GM18517 (cell line): ENCODE data around the gene ZNF366.
"Not testable (repeated sequence)": the region's sequence is repeated elsewhere in the genome, so short reads cannot be mapped to it uniquely, and the experiment has no call there.

Experiments used
- ATAC-seq: cut with Tn5 transposase; IDR thresholded peaks from one replicate; pipeline ENCODE4 v1.9.1; 2021; ENCODE audit warnings: mild to moderate bottlenecking, moderate library complexity; ENCODE audit not compliant: unreplicated experiment

The ZNF366 gene

DNA sequence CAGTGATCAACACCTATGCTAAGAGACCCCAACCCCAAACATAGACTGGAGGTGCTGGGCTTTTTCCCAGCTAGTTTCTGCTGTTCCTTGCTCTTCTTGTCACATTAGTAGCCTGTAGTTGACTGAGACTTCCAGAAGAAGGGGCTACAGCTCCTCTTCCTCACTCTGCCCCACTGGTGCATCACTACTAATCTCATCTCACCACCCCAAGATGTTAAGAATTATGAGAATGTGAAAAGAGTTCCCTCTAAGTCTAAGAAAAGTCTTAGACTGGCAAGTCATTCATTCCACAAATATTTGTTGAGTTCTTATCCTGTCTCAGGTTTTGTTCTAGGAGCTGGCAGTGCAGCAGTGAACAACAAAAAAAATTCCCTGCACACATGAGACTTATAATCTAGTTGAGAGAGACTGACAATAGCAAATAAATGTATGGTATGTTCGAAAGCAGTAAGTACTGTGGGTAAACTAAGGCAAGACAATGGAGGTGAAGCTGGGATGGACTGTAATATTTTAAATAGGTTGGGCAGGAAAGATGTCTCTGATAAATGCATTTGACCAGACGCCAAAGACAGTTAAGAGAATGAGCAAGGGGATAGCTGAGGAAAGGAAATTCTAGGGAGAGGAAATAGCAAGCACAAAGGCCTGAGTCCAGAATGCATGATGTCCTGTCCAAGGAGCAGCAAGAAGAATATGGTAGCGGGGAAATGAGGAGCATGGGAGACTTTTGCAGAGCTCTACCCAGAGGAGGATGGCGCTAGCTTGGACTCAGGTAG lies 94.7 kb downstream of the ZNF366 start:
- no peak for ATAC-seq

DNA sequence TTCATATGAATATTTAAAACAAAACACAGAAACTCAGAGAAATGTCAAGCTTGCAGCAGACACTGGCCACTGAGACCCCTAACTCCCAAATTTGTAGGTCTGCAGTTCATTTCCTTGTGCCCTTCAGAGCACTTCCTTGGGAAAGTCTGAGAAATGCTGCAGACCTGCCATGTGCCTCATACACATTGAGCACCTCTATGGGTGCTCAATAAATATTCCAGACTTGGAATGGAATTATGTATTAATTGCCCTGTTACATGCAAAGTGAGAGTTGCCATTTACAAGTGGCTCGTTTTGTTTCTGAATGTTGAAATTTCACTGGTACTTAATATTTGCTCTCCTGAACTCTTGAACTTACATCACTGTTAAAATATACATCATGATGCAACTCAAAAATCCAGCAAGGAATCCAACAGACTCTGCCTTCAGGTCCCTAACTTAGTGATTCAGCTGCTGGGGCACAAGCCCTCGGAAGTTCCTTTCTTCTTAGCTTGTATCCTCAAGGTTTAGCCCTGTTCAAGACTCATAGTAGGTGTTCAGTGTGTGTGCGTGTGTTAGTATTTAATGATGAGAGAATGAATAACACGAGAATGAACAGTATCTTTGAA lies 96.4 kb downstream of the ZNF366 start:
- ATAC-seq: no peak

DNA sequence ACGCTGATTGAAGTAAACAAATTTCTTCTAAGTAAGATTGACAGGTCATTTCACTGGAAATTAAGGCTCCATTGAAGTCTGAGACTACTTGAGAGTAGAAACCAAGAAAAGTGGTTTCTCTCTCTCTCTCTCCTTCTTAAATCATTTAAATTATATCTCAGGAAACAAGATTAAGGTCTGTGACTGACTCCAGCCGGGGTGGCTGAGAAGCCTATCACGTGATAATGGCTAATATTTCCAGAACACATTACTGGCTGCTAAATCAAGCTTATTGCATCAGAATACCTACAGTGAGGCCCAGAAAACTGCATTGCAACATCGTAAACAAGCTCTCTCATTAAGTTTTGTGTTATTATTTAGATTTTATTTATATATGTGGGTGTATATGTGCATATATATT lies 98.6 kb downstream of the ZNF366 start:
- ATAC-seq: no peak

DNA sequence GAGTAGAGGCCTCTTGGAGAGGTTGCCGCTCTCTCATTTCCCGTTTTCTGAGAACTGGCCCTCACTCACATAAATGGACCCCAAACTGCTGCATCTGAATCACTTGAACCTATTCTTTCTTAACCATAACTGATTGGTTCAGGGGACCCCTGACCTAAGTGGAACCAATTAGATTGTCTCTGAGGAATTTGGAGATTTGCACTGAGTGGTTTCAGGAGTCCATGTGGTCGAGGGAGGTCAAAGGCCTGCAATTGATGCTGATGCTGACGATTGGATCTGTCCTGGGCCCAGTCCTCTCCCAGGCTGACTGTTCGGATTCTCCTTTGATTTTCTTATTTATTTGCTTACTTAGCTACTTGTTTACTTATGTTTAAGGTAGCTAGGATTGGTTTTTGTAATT lies 99.1 kb downstream of the ZNF366 start:
- no peak for ATAC-seq

DNA sequence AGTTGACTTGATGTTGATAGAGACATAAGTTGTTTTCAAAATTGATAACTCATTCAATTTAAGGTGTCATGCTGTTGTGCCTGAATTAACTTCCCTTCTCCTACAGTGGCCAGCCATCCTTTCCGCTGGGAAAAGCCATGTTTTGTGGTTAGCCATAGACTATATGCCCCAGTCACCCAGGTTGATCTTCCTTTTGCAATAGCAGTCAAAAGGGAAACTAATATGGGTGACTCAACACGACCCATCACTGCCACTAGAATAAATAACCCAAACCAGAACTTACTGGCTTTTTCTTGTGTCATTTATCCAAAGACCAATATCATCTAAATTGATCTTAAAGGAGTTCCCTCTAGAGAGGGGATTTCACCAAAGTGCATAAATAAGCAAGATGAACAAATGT lies 99.7 kb downstream of the ZNF366 start:
- ATAC-seq: no peak

DNA sequence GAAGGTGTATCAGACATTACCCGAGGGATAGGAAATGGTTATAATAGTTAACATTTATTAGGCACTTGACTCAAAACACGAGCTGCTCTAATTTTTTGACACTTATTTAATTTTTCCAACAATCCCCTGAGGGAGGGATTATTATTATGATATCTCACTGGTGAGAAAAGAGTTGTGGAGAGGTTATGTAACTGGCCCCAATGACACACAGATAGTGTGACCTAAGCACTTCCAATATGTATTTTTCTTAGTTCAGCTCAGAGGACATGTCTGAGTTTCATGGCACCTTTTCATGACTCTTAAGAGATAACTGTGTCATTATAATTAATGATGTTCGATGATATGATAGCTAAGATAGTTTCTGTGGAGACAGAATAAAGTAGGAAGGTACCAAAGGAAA lies 100.1 kb downstream of the ZNF366 start:
- ATAC-seq: no peak

DNA sequence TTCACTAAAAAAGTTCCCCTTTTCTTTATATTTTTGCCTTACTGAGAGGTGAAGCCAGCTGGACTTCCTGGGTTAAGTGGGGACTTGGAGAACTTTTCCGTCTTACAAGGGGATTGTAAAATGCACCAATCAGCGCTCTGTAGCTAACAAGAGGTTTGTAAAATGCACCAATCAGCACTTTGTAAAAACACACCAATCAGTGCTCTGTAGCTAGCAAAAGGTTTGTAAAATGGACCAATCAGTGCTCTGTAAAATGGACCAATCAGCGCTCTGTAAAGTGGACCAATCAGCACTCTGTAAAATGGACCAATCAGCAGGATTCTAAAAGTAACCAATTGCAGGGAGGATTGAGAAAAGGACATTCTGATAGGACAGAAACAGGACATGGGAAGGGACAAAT lies 102.4 kb downstream of the ZNF366 start:
- not testable (repeated sequence) for ATAC-seq

DNA sequence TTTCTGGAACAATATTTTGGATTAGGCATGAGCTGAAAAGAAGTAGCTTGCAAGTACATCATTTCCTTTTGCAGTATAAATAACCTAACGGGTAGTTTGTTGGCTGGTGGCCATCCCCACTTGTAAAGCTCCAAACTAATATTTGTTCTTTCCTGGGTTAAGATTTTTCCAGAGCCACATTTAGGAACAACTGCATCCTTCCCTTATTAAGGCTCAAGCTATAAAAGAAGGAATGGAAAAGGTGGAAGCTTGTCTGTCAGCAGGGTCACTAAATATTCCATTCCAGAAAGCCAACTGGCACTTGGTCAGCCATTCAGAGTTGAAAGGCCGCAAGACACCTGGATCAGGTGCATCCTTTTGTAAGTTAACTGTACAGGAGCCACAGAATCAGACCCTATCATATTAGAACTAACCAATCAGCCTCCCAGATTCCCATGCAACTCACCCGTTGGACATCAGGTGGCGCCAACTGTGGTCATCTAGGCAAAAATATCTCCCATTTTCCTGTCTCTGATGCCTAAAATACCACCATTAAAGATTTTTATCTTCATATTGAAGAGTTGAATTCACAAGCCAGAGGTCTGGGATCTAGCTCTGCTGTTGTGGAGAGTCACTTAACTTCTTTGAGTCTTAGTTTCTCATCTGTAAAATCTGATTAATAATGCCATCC lies 104.1 kb downstream of the ZNF366 start:
- no peak for ATAC-seq

DNA sequence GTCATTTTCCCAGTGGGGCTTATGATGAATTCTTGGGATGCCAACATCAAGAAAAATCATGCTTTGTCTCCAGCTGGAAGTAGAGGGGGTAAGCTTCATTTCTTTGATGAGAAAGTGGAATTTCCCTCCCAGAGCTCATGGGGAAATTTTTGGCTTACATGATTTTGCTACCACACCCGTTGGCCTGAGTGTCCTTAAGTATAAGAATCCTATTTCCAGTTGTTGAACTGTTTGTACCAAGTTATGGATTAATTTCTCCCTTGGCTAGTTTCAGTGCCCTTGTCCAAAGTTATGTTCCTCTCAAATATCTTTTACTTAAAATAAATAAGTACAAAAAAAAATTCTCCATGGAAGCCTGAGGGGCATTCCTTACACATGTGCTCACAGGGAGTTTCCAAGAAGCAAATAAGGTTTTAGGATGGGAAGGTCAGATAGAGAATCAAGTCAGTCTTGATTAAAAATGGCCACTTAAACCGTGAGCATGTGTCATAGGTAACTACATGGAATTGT lies 104.8 kb downstream of the ZNF366 start:
- ATAC-seq: no peak

DNA sequence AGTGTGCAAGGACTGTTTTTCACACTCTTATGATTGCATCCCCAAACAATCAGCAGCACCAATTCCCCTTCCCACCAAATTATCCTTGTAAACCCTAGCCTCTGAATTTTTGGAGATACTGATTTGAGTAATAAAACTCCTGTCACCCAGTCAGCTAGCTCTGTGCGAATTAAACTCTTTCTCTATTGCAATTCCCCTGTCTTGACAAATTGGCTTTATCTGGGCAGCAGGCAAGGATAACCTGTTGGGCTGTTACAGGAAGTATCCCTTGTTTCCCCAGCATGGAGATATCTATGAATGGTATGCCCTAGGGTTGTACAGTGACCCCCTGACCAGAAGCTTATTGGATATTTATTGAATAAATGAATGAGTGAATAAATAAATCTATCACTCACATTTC lies 106.3 kb downstream of the ZNF366 start:
- no peak for ATAC-seq

DNA sequence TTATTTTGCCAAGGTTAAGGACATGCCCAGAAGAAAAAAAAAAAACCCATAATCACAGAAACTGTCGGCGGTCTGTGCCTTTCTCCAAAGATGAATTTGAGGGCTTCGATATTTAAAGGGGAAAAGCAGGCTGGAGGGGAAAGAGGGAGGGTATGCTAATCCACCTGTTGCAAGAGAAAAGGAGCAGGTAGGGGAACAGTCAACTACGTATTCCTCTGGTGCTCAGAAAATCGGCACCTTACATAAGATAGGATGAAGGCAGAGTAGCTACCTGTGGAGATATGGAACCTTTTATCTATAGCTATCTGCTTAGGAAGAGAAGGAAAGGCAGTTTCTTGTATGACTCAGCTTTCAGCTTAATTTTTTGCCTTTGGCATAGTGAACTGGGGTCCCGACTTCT lies 109.4 kb downstream of the ZNF366 start:
- no peak for ATAC-seq

DNA sequence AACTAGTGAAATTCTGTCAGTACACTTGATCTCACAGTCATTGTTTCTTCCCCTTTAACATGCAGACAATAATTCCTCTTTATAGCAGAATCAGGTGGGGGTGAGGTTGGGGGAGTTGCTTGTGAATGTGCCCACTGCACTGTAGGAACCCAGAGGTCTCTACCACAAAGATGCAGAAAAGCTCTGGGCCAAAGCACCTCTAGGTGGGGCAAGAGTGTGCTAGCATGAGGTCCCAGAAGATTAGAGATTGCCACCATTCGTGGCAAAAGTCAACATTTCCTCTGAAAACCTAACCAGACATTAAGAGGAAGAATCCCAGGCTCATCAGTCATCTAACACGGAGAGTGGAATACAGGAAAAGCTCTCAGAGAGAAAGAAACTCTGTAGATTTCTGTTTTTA lies 112.5 kb downstream of the ZNF366 start:
- no peak for ATAC-seq

DNA sequence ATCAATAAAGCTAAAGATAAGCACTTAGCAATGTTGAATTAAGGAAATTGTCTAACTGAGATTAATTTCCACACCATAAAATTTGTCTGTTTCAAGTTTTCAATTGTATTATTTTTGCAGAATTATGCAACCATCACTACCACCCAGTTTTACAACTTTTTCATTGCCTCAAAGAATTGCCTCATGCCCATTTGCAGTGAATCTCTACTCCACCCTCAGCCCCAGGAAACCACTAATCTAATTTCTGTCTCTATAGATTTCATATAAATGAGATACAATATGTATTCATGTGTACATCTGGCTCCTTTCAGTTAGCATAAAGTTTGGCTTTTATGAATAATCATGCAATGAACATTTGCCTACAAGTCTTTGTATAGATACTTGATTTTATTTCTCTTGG lies 114.2 kb downstream of the ZNF366 start:
- no peak for ATAC-seq
